Keratinocyte (primary cell): ENCODE data around the gene ARMC6. TPM values are rescaled to one million over a fixed set of nuclear protein-coding genes. Genes with fewer than 3 reads are reported as not detected.

Experiments
- DNase-seq: peaks from one replicate; pipeline ENCODE4 v3.0.0-alpha.2; 2011; ENCODE audit warnings: low read depth, missing footprints, low spot score
- FAIRE-seq: peaks from 2 replicates; lab custom pipeline; 2011; peaks lifted over from hg19 to GRCh38; lab: Jason Lieb, UNC
- H2AFZ ChIP-seq: 2 replicates; pipeline ENCODE4 v1.6.0; 2012; ENCODE audit warnings: low read length, control low read depth, inconsistent platforms; ENCODE audit not compliant: control insufficient read depth
- H3K27ac ChIP-seq: 2 replicates; pipeline ENCODE4 v1.5.1; 2011; ENCODE audit warnings: low read length; ENCODE audit not compliant: control insufficient read depth, insufficient read depth
- H3K27me3 ChIP-seq: 3 replicates; pipeline ENCODE4 v1.6.0; 2011; ENCODE audit warnings: low read length; ENCODE audit not compliant: control insufficient read depth, insufficient read depth; ENCODE audit errors: extremely low read depth
- H3K36me3 ChIP-seq, 2 experiments: 2 replicates in 1 of 2; 3 replicates in 1 of 2; pipeline ENCODE4 v1.5.1; 2011; ENCODE audit warnings: low read length in 2 of 2, mild to moderate bottlenecking in 1 of 2; ENCODE audit not compliant: control insufficient read depth in 2 of 2, insufficient read depth in 2 of 2; ENCODE audit errors: extremely low read depth in 1 of 2
- H3K4me1 ChIP-seq: 3 replicates; pipeline ENCODE4 v1.5.1; 2011; ENCODE audit warnings: low read length; ENCODE audit not compliant: control insufficient read depth, insufficient read depth; ENCODE audit errors: extremely low read depth
- H3K4me2 ChIP-seq: 3 replicates; pipeline ENCODE4 v1.6.0; 2011; ENCODE audit warnings: low read depth, low read length; ENCODE audit not compliant: control insufficient read depth, insufficient read depth; ENCODE audit errors: extremely low read depth
- H3K4me3 ChIP-seq, 3 experiments: fragments of 200-600 bp in 1 of 3; sonication (generic) in 1 of 3; 2 replicates in 2 of 3; 3 replicates in 1 of 3; pipeline ENCODE4 v1.5.1; 2011 to 2016; ENCODE audit warnings: low read length in 3 of 3, mild to moderate bottlenecking in 3 of 3, control low read depth in 2 of 3, inconsistent platforms in 1 of 3, low read depth in 1 of 3, mixed read lengths in 1 of 3, mixed run types in 1 of 3, moderate library complexity in 1 of 3; ENCODE audit not compliant: control insufficient read depth in 2 of 3, insufficient read depth in 2 of 3; ENCODE audit errors: extremely low read depth in 1 of 3
- H3K79me2 ChIP-seq: 2 replicates; pipeline ENCODE4 v1.6.0; 2012; ENCODE audit warnings: low read length; ENCODE audit not compliant: control insufficient read depth, insufficient read depth
- H3K9ac ChIP-seq: 3 replicates; pipeline ENCODE4 v1.6.0; 2011; ENCODE audit warnings: low read length; ENCODE audit not compliant: control insufficient read depth, insufficient read depth; ENCODE audit errors: extremely low read depth
- H3K9me1 ChIP-seq: 3 replicates; pipeline ENCODE4 v1.6.0; 2011; ENCODE audit warnings: low read length; ENCODE audit not compliant: control insufficient read depth, insufficient read depth; ENCODE audit errors: extremely low read depth
- H3K9me3 ChIP-seq: 2 replicates; pipeline ENCODE4 v1.5.1; 2012; ENCODE audit warnings: low read depth, low read length; ENCODE audit not compliant: control insufficient read depth
- H4K20me1 ChIP-seq: 3 replicates; pipeline ENCODE4 v1.6.0; 2011; ENCODE audit warnings: low read length; ENCODE audit not compliant: control insufficient read depth, insufficient read depth; ENCODE audit errors: extremely low read depth
- EZH2 ChIP-seq: IDR thresholded peaks from one replicate; pipeline ENCODE4 v1.6.1; 2012; ENCODE audit warnings: inconsistent platforms, mild to moderate bottlenecking, low read length, moderate library complexity
- dilution Hi-C: fragments of 300-500 bp; cut with MboI; formaldehyde crosslinking; loops from one replicate; pipeline ENCODE4 v1.7.0; 2020; ENCODE audit warnings: low sequenced_read_pairs; ENCODE audit not compliant: extremely low pct_ligation_motif_present
- polyA plus RNA-seq, 5 experiments: library from polyadenylated mRNA; depleted of rRNA in 3 of 5; stranded (reverse) in 3 of 5; stranded (forward) in 1 of 5; unstranded in 1 of 5; fragments of >200 nt; gene quantifications; 1 replicate in 1 of 5; 2 replicates in 3 of 5; 3 replicates in 1 of 5; pipeline versions ENCODE4 v1.2.1 to v1.2.3, GENCODE V29; 2011 to 2012; ENCODE audit warnings: missing spikeins in 2 of 5, low read depth in 1 of 5, low replicate concordance in 1 of 5
- TF ChIP-seq, protein P1 (sequence below), 3 experiments: IDR thresholded peaks in 1 of 3; conservative IDR thresholded peaks in 1 of 3; optimal IDR thresholded peaks in 1 of 3; 2 replicates in 2 of 3; 3 replicates in 1 of 3; pipeline versions ENCODE3 to v1.5.1; 2011; ENCODE audit warnings: low read length in 3 of 3, mild to moderate bottlenecking in 3 of 3, moderate library complexity in 2 of 3, control low read depth in 1 of 3, inconsistent platforms in 1 of 3; ENCODE audit not compliant: insufficient read depth in 2 of 3; ENCODE audit errors: extremely low read depth in 1 of 3

The ARMC6 gene
- polyA plus RNA-seq, 1 donor (not counting 4 experiments of a cell fraction or from before 2014, with no cell fraction given) = 23.8 TPM

DNA sequence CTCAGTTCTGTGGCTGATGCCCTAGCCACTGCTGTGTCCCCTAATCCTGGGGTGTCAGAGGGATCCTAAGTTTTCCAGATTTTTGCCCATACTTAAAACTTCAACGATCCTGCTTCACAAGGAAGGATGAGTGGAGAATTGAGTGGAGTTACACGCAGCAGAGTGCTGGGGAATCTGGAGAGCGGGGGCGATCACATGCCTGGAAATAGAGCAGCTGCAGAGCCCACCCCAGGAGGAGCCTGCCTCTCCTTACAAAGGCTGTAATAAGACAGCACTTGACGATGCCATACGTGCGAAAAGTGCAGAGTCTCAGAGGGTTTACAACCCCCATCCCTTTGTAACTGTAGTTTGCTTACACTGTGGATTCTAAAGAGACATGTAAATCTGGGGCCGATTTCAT is 40.7 kb upstream of the ARMC6 start:
- DNase-seq = no peak
- dilution Hi-C loops = no loop called here

DNA sequence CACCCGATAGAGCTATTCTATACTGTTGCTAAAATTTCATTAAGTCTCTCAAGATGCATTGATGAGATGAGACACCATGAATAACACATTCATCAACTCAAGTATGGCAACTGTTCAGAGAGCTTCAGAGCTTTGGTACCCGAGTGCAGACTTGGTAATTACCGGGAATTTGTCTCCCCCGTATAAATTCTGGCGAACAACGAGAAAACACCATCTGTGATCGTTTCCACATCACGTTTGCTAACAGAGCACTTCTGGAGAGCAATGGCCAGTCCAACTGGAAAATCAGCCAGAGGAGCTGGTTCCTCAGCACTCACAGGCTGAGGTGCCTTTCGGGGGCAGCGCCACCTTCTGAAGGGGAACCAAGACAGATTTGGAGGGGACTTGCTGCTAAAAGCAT is 40.3 kb upstream of the ARMC6 start:
- no peak overlapping the region for H3K9ac ChIP-seq
- no peaks in the 10 kb centered on the region for H3K9me1 ChIP-seq
- FAIRE-seq (no peak), DNase-seq (no peak)
- H3K36me3 ChIP-seq = peaks cover 23 to 30% of the 10 kb centered on the region in 2 experiments
- no peaks in the 10 kb centered on the region for H3K4me1 ChIP-seq
- no peak for TF ChIP-seq EZH2
- TF ChIP-seq, protein P1, sequence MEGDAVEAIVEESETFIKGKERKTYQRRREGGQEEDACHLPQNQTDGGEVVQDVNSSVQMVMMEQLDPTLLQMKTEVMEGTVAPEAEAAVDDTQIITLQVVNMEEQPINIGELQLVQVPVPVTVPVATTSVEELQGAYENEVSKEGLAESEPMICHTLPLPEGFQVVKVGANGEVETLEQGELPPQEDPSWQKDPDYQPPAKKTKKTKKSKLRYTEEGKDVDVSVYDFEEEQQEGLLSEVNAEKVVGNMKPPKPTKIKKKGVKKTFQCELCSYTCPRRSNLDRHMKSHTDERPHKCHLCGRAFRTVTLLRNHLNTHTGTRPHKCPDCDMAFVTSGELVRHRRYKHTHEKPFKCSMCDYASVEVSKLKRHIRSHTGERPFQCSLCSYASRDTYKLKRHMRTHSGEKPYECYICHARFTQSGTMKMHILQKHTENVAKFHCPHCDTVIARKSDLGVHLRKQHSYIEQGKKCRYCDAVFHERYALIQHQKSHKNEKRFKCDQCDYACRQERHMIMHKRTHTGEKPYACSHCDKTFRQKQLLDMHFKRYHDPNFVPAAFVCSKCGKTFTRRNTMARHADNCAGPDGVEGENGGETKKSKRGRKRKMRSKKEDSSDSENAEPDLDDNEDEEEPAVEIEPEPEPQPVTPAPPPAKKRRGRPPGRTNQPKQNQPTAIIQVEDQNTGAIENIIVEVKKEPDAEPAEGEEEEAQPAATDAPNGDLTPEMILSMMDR (optimal IDR thresholded peaks at IDR 0.05 in 1 of 3, IDR thresholded peaks at IDR 0.05 in 1 of 3, conservative IDR thresholded peaks at IDR 0.05 in 1 of 3; ENCODE audit: extremely low read depth in 1 of 3, insufficient read depth in 2 of 3, low read length in 3 of 3) = no peak
- H3K79me2 ChIP-seq = no peaks in the 10 kb centered on the region
- no peak overlapping the region for H3K4me2 ChIP-seq
- no peak overlapping the region for H2AFZ ChIP-seq
- dilution Hi-C loops = no loop called here
- no peak overlapping the region for H3K27ac ChIP-seq
- no peaks in the 10 kb centered on the region for H3K27me3 ChIP-seq
- H3K9me3 ChIP-seq = no peaks in the 10 kb centered on the region
- H4K20me1 ChIP-seq = no peaks in the 10 kb centered on the region
- no peak overlapping the region for H3K4me3 ChIP-seq

More for the DNA sequence above, 40.7 kb upstream of the ARMC6 start:
- Histone ChIP-seq H3K27ac (no peak overlapping the region), H3K9me3 (no peaks in the 10 kb centered on the region), H3K4me3 (no peak overlapping the region), H3K9me1 (no peaks in the 10 kb centered on the region), H3K4me1 (no peaks in the 10 kb centered on the region), H3K9ac (no peak overlapping the region), H3K4me2 (no peak overlapping the region), H3K27me3 (no peaks in the 10 kb centered on the region), H3K79me2 (no peaks in the 10 kb centered on the region), H2AFZ (no peak overlapping the region), H4K20me1 (no peaks in the 10 kb centered on the region), H3K36me3 (peaks cover 20 to 30% of the 10 kb centered on the region in 2 experiments)
- FAIRE-seq = no peak
- TF ChIP-seq, protein P1 (optimal IDR thresholded peaks at IDR 0.05 in 1 of 3, IDR thresholded peaks at IDR 0.05 in 1 of 3, conservative IDR thresholded peaks at IDR 0.05 in 1 of 3; ENCODE audit: extremely low read depth in 1 of 3, insufficient read depth in 2 of 3, low read length in 3 of 3) = no peak
- no peak for TF ChIP-seq EZH2
